OCI-LY7 (cell line): ENCODE results near the gene ARRB2. TPM values are rescaled to one million over a fixed set of nuclear protein-coding genes. Genes with fewer than 3 reads are reported as not detected.
A peak's percentile ranks its signal among the peaks of the same experiment; 100 is the strongest.

Source experiments
- BruUV-seq: library from RNA; stranded (reverse); fragments of 400-500 nt; replicated peaks from 2 replicates; lab custom pipeline; 2021; lab: Mats Ljungman, UMichigan
- CTCF ChIA-PET: fragments of 300-600 bp; sonication (Branson Sonifier 250); formaldehyde crosslinking; loops from one replicate; lab custom pipeline; 2022; ENCODE audit warnings: antibody characterized with exemption; ENCODE audit not compliant: unreplicated experiment; lab: Charles Lee
- POLR2A ChIA-PET: fragments of 300-600 bp; sonication (Branson Sonifier 250); formaldehyde crosslinking; loops from one replicate; lab custom pipeline; 2022; ENCODE audit warnings: antibody characterized with exemption; lab: Charles Lee
- DNase-seq: peaks from one replicate; pipeline ENCODE4 v3.0.0-alpha.2; 2015; ENCODE audit warnings: low spot score
- H2AFZ ChIP-seq: fragments of 200-600 bp; sonication (generic), shearing (Covaris generic); 2 replicates; pipeline ENCODE4 v1.6.1; 2014; ENCODE audit warnings: mild to moderate bottlenecking, antibody characterized with exemption, low read length, moderate library complexity
- H3K27ac ChIP-seq: fragments of 200-600 bp; sonication (generic); 2 replicates; pipeline ENCODE4 v1.5.1; 2014; ENCODE audit warnings: mixed run types, low read depth, mild to moderate bottlenecking, moderate library complexity, low read length, inconsistent platforms; ENCODE audit not compliant: poor library complexity, severe bottlenecking
- H3K36me3 ChIP-seq: fragments of 200-600 bp; sonication (generic); 2 replicates; pipeline ENCODE4 v1.6.1; 2014; ENCODE audit warnings: mild to moderate bottlenecking, antibody characterized with exemption, low read length, moderate library complexity, mixed read lengths; ENCODE audit not compliant: insufficient read depth
- H3K4me1 ChIP-seq: fragments of 200-600 bp; sonication (generic); 2 replicates; pipeline ENCODE4 v1.5.1; 2014; ENCODE audit warnings: mild to moderate bottlenecking, low read length; ENCODE audit not compliant: insufficient read depth, poor library complexity, severe bottlenecking
- H3K4me2 ChIP-seq: fragments of 200-600 bp; sonication (generic); 2 replicates; pipeline ENCODE4 v1.6.1; 2014; ENCODE audit warnings: mild to moderate bottlenecking, low read length
- H3K4me3 ChIP-seq: fragments of 200-600 bp; sonication (generic); 2 replicates; pipeline ENCODE4 v1.5.1; 2014; ENCODE audit warnings: mild to moderate bottlenecking, low read depth, low read length; ENCODE audit not compliant: poor library complexity, severe bottlenecking
- H3K79me2 ChIP-seq: fragments of 200-600 bp; sonication (generic); 2 replicates; pipeline ENCODE4 v1.6.1; 2016; ENCODE audit warnings: low read depth, mild to moderate bottlenecking, low read length, moderate library complexity, mixed read lengths; ENCODE audit not compliant: insufficient read depth
- H3K9me2 ChIP-seq: fragments of 200-600 bp; sonication (generic); 2 replicates; pipeline ENCODE4 v1.6.1; 2016; ENCODE audit warnings: mild to moderate bottlenecking, low read length, mixed read lengths; ENCODE audit not compliant: insufficient read depth
- H3K9me3 ChIP-seq: fragments of 200-600 bp; sonication (generic); 2 replicates; pipeline ENCODE4 v1.6.1; 2014; ENCODE audit warnings: mild to moderate bottlenecking, mixed run types, low read length, mixed read lengths
- H4K20me1 ChIP-seq: fragments of 200-600 bp; sonication (generic); 2 replicates; pipeline ENCODE4 v1.6.1; 2014; ENCODE audit warnings: mild to moderate bottlenecking, antibody characterized with exemption, low read length, moderate library complexity, mixed read lengths; ENCODE audit not compliant: insufficient read depth
- CTCF ChIP-seq: fragments of 200-600 bp; sonication (generic); conservative IDR thresholded peaks from 2 replicates; pipeline ENCODE4 v1.5.1; 2014; ENCODE audit warnings: mild to moderate bottlenecking, antibody characterized with exemption, low read length, moderate library complexity, mixed read lengths
- EZH2phosphoT487 ChIP-seq: fragments of 200-600 bp; sonication (generic); IDR thresholded peaks from 2 replicates; pipeline ENCODE4 v1.6.1; 2018; ENCODE audit warnings: low read depth, borderline replicate concordance, mild to moderate bottlenecking, mixed run types, antibody characterized with exemption, low read length, moderate library complexity, mixed read lengths
- intact Hi-C: fragments of 100-400 bp; cut with micrococcal nuclease; formaldehyde crosslinking; loops from one replicate; pipeline ENCODE4 v1.10.0; 2022; ENCODE audit not compliant: unreplicated experiment
- total RNA-seq, 2 experiments: library from RNA; depleted of rRNA in 1 of 2; stranded (reverse); fragments of >200 nt in 1 of 2; shearing (Covaris generic) in 1 of 2; gene quantifications; 2 replicates each; pipeline ENCODE4 v1.2.3, GENCODE V29; 2014 to 2022

The ARRB2 gene
- total RNA-seq, 2 experiments from 2014 or later, result 56.7 to 84.9 TPM

- Histone ChIP-seq H3K36me3 (peaks cover 51% of the 10 kb centered on the region), H3K9me3 (no peaks in the 10 kb centered on the region), H2AFZ (no peak overlapping the region), H3K9me2 (no peaks in the 10 kb centered on the region), H4K20me1 (no peaks in the 10 kb centered on the region), H3K4me2 (no peak overlapping the region), H3K27ac (no peak overlapping the region), H3K79me2 (no peaks in the 10 kb centered on the region), H3K4me3 (no peak overlapping the region), H3K4me1 (peaks cover 10% of the 10 kb centered on the region)
- TF ChIP-seq EZH2phosphoT487, result no peak
- TF ChIP-seq CTCF, result no peak
- DNase-seq, result no peak
- intact Hi-C loops, result no loop called here
- ChIA-PET POLR2A (interaction anchor here (0.7 kb wide), 1 partner anchor 44 kb away, joined by 4 read pairs; no protein-coding TSS in a partner anchor), CTCF (no interaction called here)
- BruUV-seq, result no TSS peak
Measured at GRCh38 chr17:4719146-4719545, 8.7 kb downstream of the ARRB2 start.

- no peak overlapping the region for H3K4me3 ChIP-seq
- no peaks in the 10 kb centered on the region for H3K79me2 ChIP-seq
- no peak overlapping the region for H3K27ac ChIP-seq
- ChIA-PET POLR2A (no interaction called here), CTCF (no interaction called here)
- H2AFZ ChIP-seq, result no peak overlapping the region
- no peaks in the 10 kb centered on the region for H3K9me2 ChIP-seq
- peaks cover 51% of the 10 kb centered on the region for H3K36me3 ChIP-seq
- H3K4me1 ChIP-seq, result peaks cover 5% of the 10 kb centered on the region
- no peaks in the 10 kb centered on the region for H4K20me1 ChIP-seq
- no peaks in the 10 kb centered on the region for H3K9me3 ChIP-seq
- intact Hi-C loops, result no loop called here
- TF ChIP-seq EZH2phosphoT487, result no peak
- no peak for TF ChIP-seq CTCF
- BruUV-seq, result no TSS peak
- H3K4me2 ChIP-seq, result no peak overlapping the region
- DNase-seq, result no peak
Measured at GRCh38 chr17:4719684-4720221, 9.3 kb downstream of the ARRB2 start.

- TSS peak; percentile 98 for BruUV-seq
- Histone ChIP-seq H3K4me1 (no peaks in the 10 kb centered on the region), H3K4me3 (no peak overlapping the region), H3K79me2 (no peaks in the 10 kb centered on the region), H4K20me1 (no peaks in the 10 kb centered on the region), H2AFZ (no peak overlapping the region), H3K9me2 (no peaks in the 10 kb centered on the region), H3K27ac (no peak overlapping the region), H3K4me2 (no peak overlapping the region), H3K36me3 (peaks cover 43% of the 10 kb centered on the region), H3K9me3 (no peaks in the 10 kb centered on the region)
- ChIA-PET POLR2A (no interaction called here), CTCF (no interaction called here)
- no peak for TF ChIP-seq CTCF
- no peak for TF ChIP-seq EZH2phosphoT487
- DNase-seq, result no peak
- intact Hi-C loops, result no loop called here
Measured at GRCh38 chr17:4720787-4721186, 10.4 kb downstream of the ARRB2 start.
